ENCODE measurements around the gene PLB1.

The PLB1 gene

GRCh38 chr2:28631514-28632206 lies 135.8 kb downstream of the PLB1 start:
- no peak for DNase-seq

DNA sequence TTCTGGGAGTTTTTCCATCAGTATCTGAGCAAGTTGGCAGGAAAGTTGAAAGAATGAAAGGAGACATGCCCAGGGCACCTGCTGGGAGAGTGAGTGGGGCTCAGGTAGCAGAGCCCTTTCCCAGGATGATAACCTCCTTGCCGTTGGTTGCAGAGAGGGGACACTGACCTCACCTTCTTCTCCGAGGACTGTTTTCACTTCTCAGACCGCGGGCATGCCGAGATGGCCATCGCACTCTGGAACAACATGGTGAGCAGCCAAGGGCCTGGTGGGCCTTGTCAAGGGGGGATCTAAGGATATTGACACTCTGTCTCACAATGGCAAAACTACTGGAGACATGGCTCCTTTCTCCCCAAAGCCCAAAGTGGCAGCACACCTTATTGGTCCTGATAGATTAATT lies 136.9 kb downstream of the PLB1 start:
- no peak for DNase-seq

GRCh38 chr2:28633204-28633603 lies 137.3 kb downstream of the PLB1 start:
- DNase-seq: no peak

DNA sequence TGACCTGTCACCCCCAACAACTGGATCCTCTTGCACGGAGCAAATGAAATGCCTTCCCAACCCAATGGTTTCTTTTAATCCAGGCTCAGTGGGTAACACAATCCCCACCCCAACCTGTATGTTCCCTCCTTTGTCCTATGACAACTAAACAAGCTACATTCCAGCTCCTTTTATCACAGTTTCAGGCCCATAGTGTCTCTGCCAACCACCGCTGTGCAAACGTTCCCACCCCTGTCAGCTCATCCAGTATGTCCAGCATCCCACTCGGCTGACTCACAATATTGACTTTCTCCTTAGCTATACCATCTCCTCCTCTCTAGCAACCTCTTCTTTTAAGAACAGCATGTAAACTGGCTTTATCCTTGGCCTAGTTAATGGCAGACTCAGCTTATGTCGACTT lies 137.9 kb downstream of the PLB1 start:
- peak; percentile 82 for DNase-seq

DNA sequence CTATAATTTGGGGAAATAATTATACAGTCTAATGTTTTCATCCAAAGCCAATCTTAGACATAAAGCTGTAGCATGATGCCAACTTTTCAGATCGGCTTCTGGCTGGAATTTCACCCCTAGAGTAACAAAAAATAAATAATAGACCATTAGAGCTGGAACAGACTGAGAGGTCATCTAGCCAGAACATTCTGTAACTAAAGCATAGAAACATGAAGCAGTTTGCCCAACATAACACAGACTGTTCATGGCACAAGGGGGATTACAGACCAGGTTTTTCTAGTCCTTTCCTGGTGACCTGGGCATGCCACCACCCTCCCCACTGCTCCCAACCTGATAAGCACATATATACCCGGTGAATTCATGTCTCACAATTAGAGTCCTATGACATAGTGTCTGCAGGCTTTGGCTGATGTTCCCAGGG lies 139.3 kb downstream of the PLB1 start:
- DNase-seq: no peak

GRCh38 chr2:28636491-28636890 lies 140.6 kb downstream of the PLB1 start:
- no peak for DNase-seq

- DNase-seq: no peak
Measured at GRCh38 chr2:28637066-28638047, 141.5 kb downstream of the PLB1 start.

DNA sequence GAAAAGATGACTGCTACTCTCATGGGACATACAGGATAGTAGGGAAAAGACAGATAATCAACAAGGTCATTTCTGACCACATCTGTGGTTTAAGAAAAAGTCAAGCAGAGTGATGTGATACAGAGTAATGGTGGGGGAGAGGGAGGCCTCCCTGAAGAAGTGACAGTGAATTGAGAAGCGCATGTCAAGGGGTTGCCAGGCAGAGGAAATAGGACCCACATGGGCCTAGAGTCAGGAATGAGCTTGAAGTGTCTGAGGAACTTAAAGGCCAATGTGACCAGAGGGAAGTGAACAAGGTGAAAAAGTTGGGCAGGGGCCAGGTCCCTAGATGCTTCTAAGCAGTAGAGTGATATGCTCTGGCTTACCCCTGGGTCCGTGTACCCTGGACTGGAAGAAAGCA lies 142.2 kb downstream of the PLB1 start:
- DNase-seq: no peak

- DNase-seq: no peak
Measured at GRCh38 chr2:28639092-28639691, 143.3 kb downstream of the PLB1 start.

DNA sequence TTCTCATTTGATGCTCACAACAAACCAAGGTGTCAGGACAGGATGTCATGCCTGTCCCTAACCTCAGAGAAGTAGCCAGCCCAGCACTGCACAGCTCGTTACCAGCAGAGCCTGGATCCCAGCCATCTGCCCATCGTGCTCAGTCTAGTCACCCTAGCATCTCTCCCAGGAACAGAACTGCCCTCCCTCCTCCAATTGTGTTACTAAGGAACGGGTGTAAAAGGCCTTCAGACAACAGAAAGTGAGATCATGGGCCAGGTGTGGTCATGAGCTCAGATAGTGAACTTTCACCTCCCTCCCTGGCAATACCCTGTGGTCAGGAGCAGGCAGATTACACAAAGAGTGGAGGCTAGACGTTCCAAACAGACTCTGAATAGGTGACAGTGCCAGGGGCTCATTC lies 144.0 kb downstream of the PLB1 start:
- peak; percentile 50 for DNase-seq

DNA sequence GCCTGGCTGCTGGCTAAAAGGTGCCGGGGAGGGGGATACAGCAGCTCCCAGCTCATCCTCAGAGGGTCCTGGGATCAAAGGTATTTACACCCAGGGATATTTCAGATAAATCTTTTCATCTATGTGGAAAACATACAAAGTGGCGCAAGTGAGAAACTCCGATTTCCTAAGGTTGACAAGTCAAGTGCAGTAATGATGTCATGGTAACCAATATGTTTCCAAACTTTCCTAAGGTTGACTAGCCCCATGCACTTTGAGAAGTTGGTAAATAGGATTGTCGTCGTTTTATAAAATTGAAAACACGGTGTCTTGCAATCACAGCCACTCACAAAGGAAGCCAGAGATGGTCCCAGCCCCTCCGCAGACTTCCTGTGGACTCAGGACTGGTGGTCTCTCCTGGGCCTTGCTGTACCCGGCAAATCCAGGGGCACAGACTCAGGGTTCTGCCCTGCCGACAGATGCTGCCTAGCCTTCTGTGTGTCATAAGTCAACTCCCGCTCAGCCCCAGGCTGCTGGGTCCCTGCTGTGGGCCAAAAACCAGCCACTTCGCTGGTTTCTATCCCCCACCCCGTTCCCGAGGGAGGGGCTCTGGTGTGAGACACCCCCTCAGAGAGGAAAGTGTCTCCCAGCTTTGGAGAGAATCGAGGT lies 144.5 kb downstream of the PLB1 start:
- no peak for DNase-seq

GRCh38 chr2:28640908-28641300 lies 145.0 kb downstream of the PLB1 start:
- no peak for DNase-seq

DNA sequence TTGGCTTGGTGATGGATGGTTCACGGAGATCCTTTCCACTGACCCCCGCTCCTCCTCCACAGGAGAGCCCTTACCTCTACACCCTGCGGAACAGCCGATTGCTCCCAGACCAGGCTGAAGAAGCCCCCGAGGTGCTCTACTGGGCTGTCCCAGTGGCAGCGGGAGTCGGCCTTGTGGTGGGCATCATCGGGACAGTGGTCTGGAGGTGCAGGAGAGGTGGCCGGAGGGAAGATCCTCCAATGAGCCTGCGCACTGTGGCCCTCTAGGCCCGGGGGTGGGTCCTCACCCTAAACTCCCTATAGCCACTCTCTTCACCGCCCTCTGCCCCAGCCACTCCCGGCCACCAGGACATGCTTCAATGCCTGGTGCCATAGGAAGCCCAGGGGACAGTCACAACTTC lies 146.9 kb downstream of the PLB1 start:
- no peak for DNase-seq

GRCh38 chr2:28643327-28643726 lies 147.5 kb downstream of the PLB1 start:
- DNase-seq: peak; percentile 34

DNA sequence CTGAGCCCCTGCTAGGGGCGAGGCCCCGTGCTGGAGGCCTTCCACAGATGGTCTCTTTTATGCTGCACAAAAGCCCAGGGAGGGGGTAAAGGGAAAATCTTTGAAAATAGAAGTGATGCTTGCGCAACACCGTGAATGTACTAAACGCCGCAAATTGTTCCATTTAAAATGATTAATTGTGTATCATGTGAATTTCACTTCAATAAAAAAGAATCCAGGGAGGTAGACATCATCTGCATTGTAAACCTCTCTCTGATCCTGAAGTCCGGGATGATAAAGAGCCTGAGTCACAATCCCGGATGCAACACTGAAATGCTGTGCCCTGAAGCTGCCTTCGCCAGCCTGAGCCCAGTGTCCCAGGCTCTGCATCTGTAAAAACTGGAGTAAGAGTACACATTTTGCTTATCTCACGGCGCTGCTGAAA lies 148.1 kb downstream of the PLB1 start:
- DNase-seq: peak; percentile 91

DNA sequence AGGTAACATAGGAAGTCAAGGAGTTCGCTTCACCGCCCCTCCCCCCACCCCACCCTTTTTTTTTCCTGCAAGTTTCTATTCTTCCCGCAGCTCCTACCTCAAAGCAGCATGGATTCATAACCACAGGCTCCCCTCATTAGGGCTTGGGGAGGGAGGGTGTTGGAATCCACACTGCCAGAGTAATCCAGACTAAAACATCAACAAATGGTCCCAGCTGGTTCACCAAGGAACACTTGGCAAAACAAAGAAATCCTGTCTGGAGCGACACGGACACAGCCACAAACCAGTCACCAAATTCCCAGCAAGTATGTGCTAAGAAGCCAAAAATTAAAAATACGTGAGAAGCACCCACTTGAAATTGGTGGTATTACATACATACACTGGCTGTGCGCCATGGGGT lies 148.9 kb downstream of the PLB1 start:
- DNase-seq: no peak

- no peak for DNase-seq
Measured at GRCh38 chr2:28645553-28645952, 149.7 kb downstream of the PLB1 start.

DNA sequence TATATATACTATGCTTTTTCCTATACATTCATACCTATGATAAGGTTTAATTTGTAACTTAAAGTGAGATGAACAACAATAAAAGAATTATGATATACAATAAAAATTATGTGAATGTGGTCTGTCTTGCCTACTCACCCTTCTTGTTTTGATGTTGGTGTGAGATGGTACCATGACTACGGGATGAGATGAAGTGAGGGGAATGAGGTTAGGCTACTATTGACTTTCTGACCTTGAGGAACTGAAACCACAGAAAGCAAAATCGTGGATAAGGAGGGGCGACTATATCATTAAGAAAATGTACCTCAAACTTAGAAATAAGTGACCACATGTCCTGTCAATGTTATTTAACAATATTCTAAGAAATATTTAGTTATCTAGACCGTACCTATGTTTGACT lies 151.8 kb downstream of the PLB1 start:
- no peak for DNase-seq

DNA sequence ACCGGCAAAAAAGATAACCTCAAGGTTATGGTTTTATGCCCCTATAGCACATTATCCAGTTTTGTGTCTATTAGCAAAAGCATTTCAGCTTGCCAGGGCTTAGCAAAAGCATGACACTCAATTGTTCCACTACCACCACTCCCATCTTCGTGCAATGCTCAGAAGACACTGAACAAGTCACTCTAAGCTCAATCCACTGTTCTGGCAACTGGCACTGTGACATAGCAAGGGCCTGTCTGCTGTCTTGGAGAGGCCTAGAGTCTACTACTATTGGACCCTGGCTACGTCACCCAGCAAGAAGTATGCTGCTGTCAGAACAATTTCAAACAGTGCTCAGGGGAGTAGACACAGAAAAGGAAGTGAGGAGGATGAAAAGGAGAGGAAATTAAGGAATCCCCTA lies 152.3 kb downstream of the PLB1 start:
- DNase-seq: no peak

DNA sequence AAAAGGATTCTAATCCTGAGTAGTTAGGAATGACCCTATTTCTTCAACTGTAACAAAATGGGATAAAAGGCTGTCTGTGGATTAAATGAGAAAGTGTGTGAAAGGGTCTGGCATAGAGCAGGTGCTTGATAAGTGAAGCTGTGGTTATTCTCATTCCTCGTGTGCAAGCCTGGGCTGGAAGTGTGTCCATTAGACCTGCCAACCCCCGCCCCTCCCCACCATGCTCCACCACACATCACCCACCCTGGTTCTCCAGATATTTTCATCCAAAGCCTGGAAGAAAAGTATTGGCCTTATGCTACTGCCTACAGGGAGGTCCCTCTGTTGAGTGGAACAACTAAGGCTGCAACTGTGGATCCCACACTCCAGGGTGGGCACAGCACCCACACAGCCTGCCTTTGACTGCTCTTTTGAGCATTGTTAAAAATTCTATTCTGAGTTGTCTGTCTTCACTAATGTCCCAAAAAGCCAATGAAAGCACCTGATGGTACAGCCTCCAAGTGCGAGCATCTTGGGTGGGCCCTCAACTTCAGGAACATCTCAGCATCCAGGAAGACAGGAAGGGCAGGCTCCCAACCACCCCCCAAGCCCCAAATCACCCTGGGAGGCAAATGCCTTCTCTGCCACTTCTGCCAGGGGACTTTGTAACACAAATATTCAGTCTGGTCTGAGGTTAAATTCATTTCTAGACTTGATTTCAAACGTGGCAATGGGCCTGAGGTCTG lies 153.0 kb downstream of the PLB1 start:
- no peak for DNase-seq

- DNase-seq: peak; percentile 47
Measured at GRCh38 chr2:28649481-28650265, 153.8 kb downstream of the PLB1 start.

DNA sequence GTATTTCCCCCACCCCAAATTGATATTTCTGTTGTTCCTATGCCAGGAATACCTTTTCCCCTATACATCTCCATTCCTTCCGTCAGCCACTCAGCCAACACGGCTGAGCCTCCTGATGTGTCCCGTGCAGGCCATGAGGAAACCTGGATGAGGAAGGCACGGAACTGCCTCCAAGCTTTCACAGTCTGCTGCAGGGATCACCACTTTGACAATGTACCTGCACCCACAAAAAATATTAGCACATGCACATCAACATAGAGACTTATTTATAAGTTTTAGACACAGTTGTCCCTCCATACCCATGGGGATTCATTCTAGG lies 154.4 kb downstream of the PLB1 start:
- no peak for DNase-seq

Data from NCI-H226 (cell line).